Stimulated activated naive CD8-positive, alpha-beta T cell treated with anti-CD3 and anti-CD28 coated beads, Interleukin-15, Interleukin-2, amounts not matched to agents 100 U/mL and 50 U/mL, for 24 hours (primary cell): ENCODE data around the gene CLEC4E.
"Not testable (repeated sequence)": the region's sequence is repeated elsewhere in the genome, so short reads cannot be mapped to it uniquely, and the experiment has no call there.

ENCODE experiments used
- ATAC-seq: fragments of 150-1000 bp; cut with Tn5 transposase; one replicate; pipeline ENCODE4 v1.10.0; 2021
- DNase-seq: peaks from one replicate; pipeline ENCODE4 v3.0.0; 2021

CLEC4E gene

GRCh38 chr12:8540831-8541230, at the start of gene CLEC4E:
CLEC4E (minus strand) TSS chr12:8540905; CDS start chr12:8540797, 108 bp downstream.
- not testable (repeated sequence) for DNase-seq, ATAC-seq

DNA sequence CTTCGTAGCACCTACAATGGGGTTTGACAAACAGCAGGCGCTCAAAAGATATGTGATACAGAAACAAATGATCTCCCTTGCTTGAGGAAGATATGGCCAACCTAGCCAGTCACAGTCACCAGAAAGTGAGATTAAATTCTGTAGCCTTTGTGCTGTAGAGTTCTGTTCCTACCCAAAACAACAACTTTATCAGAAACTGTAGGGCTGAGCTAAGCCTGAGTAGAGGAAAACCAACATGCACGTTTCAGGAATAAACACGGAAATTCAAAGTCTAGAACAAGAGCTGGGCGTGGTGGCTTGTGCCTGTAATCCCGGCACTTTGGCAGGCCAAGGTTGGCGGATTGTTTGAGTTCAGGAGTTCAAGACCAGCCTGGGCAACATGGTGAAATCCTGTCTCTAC, 49.0 kb upstream of the CLEC4E start:
- ATAC-seq (no peak), DNase-seq (no peak)

DNA sequence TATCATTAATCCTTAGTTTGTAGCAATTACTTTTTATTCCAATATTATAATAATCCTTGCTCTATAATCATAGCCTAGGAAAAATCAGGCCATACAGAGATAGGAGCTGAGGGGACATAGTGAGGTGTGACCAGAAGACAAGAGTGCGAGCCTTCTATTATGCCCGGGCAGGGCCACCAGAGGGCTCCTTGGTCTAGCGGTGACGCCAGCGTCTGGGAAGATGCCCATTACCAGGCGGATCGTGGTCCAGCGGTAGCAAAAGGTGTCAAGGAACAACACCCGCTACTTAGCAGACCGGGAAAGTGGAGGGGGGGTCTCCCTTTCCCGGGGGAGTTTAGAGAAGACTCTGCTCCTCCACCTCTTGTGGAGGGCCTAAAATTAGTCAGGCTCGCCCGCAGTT, 43.8 kb upstream of the CLEC4E start:
- not testable (repeated sequence) for DNase-seq, ATAC-seq

DNA sequence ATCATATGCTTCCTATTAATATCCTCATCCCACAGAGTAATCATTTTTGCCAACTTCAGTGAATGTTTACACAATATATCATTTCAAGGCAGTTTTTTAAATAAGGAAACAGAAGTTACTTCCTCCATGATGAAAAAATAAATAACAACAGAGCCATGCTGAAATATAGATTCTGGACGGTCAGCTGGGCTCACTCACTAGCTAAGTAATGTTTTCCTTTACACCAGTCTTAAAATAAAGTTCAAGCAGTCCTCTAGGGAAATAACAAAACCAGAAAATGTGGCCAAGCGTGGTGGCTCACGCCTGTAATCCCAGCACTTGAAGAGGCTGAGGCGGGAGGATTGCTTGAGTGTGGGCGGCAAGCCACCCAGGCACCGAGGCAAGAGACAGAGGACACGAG, 43.3 kb upstream of the CLEC4E start:
- DNase-seq (no peak), ATAC-seq (no peak)

GRCh38 chr12:8581098-8581784, 40.5 kb upstream of the CLEC4E start:
- no peak for ATAC-seq
- no peak for DNase-seq

DNA sequence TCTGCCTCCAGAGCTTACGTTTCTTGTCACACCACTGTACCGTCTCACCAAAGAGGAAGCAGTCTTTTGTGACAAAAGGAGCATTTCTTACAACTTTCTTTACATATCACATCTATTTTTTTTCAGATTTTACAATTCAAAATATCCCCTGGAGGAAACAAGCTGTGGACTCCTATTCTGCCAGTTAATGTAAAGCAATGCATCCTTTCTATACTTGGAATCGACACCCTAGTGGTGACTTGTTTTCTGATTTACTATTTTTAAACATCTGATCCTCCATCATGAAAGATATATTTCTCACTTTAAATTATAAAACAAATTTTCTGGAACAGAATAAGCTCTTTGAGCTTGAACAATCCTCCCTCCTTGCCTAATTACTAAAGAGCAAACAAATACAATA, 37.2 kb upstream of the CLEC4E start:
- no peak for ATAC-seq
- no peak for DNase-seq

DNA sequence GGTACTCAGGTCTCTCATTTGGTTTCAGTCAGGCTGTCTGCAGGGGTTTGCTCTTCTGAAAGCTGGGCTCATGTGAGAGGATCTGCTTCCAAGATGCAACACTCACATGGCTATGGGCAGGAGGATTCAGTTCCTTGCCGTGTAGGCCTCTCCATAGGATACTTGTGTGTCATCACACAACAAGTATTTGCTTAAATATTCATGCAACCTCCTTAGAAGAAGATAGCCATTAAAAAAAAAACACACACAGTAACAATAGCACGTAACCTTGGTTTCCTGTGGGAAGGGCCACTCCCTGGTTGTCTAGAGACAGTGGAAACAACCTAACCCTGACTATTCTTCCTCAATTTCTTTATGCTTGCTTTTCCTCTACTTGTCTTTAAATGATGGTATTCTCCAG, 31.8 kb upstream of the CLEC4E start:
- DNase-seq (no peak), ATAC-seq (no peak)

DNA sequence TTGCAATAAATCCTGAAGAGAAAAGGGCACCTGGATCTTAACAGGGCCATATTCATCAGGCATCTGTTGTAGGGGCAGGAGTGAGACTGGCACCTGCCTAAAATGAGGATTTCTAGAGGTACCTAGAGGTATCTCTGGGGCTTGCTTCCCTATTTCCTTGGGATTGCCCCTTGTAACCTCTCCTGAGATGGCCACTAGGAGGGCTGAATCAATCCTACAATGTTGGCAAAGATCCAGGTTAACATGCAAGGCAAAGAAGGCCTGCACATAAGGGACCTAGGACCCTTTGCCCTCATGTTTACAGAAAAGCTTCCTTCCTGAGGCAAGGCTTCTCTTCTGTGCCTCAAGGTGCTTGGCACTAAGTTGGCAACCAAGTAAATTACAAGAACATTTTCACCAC, 25.8 kb upstream of the CLEC4E start:
- DNase-seq, result no peak
- ATAC-seq, result no peak

GRCh38 chr12:8566052-8566451, 25.3 kb upstream of the CLEC4E start:
- ATAC-seq, DNase-seq: not testable (repeated sequence)

DNA sequence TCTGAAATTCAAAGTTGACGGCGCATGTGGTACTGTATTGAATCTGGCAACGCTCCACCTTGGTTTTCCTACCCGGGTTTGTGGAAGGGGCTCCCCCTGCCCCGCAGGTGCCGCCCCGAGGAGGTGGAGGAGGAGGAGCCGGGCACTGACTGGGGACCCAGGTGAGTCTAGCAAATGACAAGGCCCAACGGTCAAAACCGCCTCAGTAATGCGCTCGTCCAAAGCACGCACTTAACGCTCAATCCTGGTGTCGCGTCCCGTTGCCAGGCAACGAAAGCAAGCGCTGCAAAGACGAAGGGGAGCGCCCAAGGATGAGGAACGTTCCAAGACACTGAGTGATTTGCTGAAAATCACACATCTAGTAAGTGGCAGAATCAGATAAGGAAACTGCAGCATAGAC, 24.0 kb upstream of the CLEC4E start:
- DNase-seq (no peak), ATAC-seq (no peak)

- DNase-seq, result no peak
- no peak for ATAC-seq
These were observed 22.7 kb upstream of the CLEC4E start for GRCh38 chr12:8563356-8563755.

DNA sequence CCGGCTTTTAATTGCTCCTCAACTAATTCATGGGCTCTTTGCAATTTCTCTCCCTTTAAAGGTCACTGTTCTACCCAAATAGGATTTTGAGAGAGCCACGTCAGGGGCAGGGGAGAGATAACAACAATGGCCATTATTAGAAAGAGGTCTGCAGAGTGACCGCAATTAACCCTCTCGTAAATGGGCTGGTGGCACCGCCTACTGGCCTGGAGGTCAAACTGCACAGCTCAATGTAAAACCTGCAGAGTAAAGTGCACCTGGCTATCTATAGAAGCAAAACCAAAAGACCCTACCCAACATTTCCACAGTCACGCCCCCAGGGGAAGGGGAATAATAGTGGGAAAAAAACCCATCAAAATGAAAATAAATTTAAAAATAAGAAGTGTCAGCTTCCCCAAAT, 21.6 kb upstream of the CLEC4E start:
- DNase-seq, result peak; percentile 10

GRCh38 chr12:8561011-8561410, 20.3 kb upstream of the CLEC4E start:
- no peak for ATAC-seq
- no peak for DNase-seq

More for the DNA sequence above, 21.6 kb upstream of the CLEC4E start:
- ATAC-seq, result no peak

- ATAC-seq, result no peak
- DNase-seq, result no peak
These were observed 19.0 kb upstream of the CLEC4E start for GRCh38 chr12:8559676-8560075.

- DNase-seq (no peak), ATAC-seq (no peak)
These were observed 15.9 kb upstream of the CLEC4E start for GRCh38 chr12:8556531-8557097.

GRCh38 chr12:8554451-8555195, 13.9 kb upstream of the CLEC4E start:
- ATAC-seq (no peak), DNase-seq (no peak)

- no peak for DNase-seq
- no peak for ATAC-seq
These were observed 12.5 kb upstream of the CLEC4E start for GRCh38 chr12:8553088-8553627.

DNA sequence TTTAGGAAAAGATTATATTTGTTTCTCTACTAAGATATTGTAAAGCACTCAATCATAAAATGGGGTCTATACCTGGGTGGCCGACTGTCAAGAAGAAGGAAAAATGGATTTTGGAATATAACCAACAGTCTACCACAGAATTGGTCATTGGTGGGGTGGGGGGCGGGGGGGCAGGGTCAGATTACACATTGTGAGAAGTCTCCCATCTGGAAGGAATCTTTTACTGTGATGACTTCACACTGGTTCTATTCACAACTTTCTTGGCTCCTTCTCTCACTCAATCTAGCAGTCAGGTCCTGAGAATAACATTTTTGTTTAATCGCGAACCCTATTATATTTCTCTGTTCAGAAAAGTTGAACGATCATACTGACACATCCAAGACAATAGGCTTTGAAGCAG, 8.7 kb upstream of the CLEC4E start:
- ATAC-seq (no peak), DNase-seq (no peak)

DNA sequence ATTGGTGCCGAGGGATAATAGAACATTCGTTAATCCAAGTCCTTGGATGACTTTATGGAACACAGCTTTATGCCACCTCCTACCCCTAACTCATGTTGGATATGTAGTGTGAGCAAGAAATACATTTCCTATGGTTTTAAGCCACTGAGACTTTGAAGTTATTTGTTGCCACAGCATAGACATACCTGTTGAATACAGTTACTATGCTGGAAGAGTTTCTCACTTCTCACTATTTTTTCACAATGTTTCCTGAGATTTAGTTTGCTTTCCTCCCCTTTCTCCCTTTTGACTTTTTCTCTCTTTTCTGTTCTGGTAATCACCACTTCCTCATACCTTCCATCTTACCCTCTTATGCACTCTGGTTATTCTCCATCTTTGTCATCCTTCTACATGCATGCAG, 7.5 kb upstream of the CLEC4E start:
- DNase-seq (no peak), ATAC-seq (no peak)

DNA sequence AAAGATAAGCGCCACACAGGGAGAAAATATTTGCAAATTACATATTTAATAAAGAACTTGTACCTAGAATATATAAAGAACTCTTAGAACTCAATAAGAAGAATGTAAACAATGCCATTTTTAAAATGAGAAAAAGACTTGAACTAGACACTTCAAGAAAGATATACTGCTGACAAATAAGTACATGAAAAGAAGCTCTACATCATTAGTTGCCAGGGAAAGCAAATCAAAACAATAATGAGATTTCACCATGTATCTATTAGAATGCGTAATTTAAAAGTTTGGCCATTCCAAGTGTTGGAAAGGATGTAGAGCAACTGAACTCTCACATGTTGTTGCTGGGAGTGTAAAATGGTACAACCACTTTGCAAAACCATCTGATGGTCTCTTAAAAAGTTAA, 6.9 kb upstream of the CLEC4E start:
- ATAC-seq (no peak), DNase-seq (no peak)

GRCh38 chr12:8546591-8546990, 5.9 kb upstream of the CLEC4E start:
- ATAC-seq (no peak), DNase-seq (no peak)

DNA sequence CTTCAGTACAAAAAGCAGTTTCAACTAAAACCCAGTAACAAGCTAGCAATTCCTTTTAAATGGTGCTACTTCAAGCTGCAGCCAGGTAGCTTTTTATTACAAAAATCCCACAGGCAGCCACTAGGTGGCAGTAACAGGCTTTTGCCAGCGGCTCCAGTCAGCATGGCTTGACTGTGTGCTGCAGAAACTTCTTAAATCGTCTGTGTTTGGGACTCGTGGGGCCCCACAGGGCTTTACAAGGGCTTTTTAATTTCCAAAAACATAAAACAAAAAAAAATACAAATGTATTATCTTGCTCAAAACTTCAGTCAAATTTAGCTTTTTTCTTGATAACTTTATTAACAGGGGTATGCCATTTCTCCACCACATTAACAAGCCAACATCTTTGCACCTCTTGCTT, 3.6 kb upstream of the CLEC4E start:
- peak; percentile 77 for DNase-seq

DNA sequence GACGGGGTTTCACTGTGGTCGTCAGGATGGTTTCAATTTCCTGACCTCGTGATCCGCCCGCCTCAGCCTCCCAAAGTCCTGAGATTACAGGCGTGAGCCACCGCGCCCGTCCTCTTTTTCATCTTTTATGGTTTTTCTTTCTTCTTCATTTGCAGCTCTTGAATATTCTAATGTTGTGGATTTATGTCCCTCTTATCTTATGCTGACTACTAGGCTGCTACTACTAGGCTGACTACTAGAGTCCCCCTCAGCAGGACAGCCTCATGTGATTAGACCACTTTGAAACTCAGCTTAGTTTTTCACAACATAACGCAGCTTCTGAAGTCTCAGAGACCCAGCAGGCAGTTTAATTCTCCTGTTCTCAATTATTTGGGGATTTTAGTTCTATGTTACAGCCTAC, 857 bp upstream of the CLEC4E start:
- peak; percentile 48 for ATAC-seq
- no peak for DNase-seq

More for the DNA sequence above, 3.6 kb upstream of the CLEC4E start:
- peak; percentile 58 for ATAC-seq
